CD4-positive, alpha-beta T cell treated with Interleukin-6 for 4 hours (primary cell): Measurements from ENCODE around the gene DPF1.
"Not testable (repeated sequence)": the region's sequence is repeated elsewhere in the genome, so short reads cannot be mapped to it uniquely, and the experiment has no call there.

ENCODE experiments used
- DNase-seq: peaks from one replicate; pipeline ENCODE4 v3.0.0-alpha.2; 2020; ENCODE audit warnings: mixed read lengths

The DPF1 gene

DNA sequence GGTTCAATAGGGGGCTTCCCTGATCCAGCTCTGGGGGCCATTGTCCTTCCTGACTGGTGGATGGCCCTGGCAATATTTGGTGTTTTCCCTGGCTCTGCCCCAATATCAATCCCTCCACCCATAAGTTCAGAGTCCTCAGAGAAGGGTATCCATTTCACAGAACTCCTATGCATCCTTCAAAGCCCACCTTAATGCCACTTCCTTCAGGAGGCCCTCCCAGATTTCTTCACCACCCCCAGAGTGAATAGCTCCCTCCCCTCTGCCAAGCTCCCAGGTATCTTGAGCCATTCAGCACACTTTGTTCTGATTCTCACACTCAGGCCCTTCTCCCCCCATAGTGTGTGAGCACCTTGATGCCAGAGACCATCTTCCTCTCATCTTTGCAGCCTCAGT is 26.4 kb upstream of the DPF1 start:
- DNase-seq, result no peak

DNA sequence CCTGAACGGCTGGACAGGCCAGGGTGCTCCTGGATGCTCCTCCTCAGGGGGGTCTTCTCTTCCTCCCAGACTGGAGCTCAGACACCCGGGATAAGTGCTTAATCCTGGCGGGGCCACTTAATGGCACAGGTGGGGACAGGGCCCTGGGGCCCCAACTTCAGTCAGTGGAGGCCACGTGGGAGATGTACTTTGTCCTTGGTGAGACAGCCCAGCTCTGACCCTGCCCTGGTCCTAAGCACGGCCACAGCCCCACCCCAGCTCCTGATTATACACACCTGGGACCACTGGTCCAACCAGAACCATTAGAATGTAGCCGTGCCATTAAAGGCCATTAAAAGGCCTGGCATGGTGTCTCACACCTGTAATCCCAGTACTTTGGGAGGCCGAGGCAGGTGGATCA is 24.4 kb upstream of the DPF1 start:
- DNase-seq, result no peak

DNA sequence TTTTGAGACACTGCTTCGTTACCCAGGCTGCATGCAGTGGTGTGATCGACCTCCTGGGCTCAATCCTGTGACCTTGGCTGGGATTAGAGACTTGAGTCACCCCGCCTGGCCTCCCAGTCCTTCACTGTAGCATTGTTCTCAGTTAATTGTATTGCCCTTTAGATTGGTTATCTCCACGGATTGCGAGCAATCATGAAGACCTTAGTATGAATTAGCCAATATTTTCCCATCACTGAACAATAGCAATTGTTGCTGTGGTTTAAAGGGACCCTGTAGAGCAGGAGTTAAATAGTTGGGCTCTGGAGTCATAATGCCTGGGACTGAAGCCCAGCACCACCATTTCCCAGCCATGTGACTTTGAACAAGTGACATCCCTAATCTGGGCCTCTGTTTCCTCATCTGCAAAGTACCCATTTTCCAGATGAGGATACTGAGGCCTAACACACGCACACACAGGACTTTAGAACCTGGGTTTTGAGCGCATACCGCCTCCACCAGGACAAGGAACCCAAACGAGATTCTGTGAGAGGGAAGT is 23.8 kb upstream of the DPF1 start:
- DNase-seq, result no peak

DNA sequence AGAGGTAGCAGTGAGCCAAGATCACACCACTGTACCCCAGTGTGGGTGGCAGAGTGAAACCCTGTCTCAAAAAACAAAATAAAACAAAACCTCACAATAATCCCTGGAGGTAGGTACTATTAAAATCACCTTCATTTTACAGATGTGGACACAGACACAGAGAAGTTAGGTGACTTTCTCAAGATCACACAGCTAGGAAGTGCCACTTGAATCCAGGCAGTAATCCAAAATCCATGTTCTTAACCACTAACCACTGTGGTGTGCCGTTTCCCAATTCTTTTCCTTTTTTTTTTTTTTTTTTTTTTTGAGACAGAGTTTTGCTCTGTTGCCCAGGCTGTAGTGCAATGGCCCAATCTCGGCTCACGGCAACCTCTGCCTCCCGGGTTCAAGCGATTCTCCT is 23.1 kb upstream of the DPF1 start:
- DNase-seq, result no peak

DNA sequence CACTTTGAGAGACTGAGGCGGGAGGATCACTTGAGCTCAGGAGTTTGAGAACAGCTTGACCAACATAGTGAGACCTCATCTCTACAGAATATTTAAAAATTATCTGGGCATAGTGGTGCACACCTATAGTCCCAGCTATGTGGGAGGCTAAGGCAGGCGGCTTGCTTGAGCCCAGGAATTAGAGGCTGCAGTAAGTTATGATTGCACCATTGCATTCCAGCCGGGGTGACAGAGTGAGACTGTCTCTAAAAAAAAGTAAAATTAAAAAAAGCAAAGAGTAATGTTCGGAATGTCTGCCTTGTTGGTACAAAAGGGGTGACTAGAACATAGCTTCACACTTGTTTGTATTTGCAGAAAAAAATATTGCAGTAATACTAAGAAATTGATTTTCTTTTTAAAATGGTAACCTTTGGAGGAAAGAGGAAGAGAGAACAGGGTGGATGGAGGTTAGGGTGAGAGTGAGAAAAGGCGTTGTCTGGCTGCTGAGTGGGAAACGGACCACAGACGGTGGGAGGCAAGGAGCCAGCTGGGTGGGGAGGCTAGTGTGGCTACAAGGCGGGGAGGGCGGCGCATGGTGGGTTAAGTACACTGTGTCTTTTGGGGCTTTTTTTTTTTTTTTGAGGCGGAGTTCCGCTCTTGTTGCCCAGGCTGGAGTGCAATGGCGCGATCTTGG is 21.9 kb upstream of the DPF1 start:
- no peak for DNase-seq

DNA sequence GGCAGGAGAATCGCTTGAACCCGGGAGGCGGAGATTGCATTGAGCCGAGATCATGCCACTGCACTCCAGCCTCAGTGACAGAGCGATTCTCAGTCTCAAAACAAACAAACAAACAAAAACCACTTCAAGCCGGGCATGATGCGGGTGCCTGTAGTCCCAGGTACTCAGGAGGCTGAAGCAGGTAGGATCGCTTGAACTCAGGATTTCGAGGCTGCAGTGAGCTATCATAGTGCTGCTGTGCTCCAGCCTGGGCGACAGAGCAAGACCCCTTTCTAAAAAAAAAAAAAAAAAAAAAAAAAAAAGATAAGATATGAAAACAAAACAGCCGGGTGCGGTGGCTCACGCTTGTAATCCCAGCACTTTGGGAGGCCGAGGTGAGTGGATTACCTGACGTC is 19.3 kb upstream of the DPF1 start:
- no peak for DNase-seq

DNA sequence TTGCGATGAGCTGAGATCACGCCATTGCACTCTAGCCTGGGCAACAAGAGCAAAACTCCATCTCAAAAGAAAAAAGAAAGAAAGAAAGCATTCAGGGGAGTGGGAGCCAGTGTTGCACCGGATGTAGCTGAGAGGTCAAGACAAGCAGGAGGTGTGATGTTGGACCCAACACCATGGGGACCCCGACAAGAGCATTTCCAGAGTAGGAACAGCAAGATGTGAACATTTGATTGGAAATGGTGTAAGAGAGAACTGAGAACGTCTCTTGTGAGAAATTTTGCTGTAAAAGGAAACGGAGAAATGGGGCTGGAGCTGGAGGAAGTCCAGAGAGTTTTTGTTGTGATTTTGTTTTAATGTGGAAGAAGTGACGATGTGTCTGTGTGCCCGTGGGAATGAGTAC is 15.8 kb upstream of the DPF1 start:
- DNase-seq, result no peak

DNA sequence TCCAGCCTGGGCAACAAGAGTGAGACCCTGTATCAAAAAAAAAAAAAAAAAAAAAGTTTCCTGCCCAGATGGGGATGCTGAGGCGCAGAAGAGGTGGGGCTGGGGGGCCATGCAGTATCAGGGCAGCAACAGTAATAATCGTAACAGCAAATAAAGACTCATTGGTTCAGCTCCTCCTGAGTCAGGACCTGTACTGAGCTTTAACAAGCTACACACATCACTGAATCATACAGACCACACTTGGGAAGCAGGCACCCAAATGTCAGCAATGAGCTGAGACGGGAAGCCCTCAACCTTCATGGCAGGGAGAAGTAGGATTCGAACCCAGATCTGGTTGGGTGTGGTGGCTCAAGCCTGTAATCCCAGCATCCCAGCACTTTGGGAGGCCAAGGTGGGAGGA is 10.6 kb upstream of the DPF1 start:
- no peak for DNase-seq

DNA sequence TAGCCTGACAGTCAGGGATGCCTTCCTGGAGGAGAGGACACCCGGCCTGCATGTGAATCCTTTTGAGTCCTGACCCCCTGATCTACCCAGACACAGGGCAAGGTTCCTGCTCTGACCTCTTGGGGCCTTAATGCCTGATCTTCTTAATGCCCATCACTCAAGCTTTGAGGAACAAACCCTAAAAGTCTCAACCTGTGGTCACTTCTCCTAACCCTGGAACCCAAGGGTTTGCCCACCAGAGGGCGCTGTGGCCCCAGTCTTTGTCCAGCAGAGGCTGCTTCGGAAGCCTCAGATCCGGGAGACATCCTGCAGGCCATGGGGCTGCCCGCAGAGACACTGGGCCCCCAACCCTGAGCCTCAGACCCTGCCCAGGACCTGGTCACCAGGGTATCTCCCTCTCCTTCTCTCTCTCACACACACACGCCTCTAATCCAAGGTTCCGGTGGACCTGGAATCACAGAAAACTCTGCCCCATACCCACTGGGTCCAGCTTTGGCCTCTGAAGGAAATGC is 9.8 kb upstream of the DPF1 start:
- DNase-seq, result peak; percentile 77

DNA sequence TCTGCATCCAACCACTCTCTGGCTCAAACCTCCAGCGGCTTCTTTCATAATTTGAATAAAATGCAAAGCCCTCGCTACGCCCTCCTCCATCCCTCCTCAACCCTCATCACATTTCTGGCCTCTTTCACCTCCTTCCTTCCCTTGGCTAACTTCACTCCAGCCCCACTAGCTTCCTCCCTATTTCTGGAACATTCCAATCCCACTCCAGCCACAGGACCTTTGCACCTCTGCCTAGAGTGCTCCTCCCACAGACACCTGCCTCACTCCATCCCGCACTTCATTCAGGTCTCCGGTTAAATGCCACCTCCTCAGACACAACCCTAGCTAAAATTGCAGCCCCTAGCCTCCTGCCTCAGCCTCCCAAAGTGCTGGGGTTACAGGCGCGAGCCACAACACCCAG is 7.9 kb upstream of the DPF1 start:
- DNase-seq, result no peak

DNA sequence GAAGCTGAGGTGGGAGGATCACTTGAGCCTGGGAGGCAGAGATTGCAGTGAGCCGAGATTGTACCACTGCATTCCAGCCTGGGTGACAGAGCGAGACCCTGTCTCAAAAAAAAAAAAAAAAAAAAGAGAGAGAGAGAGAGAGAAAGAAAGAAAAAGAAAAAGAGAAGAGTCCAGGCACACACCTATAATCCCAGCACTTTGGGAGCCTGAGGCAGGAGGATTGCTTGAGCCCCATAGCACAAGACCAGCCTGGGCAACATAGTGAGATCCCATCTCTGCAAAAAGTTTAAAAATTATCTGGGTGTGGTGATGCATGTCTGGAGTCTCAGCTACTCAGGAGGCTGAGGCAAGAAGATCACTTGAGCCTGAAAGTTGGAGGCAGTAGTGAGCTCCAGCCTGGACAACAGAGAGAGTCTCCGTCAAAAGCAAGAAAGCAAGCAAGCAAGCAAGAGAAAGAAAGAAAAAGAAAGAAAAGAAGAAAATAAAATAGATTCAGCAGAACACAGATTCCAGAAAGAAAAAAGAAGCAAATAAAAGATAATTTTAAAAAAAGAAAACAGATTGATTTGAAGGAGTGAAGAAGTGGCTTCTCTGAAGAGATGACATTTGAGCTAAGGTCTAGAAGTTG is 6.6 kb upstream of the DPF1 start:
- DNase-seq, result not testable (repeated sequence)

DNA sequence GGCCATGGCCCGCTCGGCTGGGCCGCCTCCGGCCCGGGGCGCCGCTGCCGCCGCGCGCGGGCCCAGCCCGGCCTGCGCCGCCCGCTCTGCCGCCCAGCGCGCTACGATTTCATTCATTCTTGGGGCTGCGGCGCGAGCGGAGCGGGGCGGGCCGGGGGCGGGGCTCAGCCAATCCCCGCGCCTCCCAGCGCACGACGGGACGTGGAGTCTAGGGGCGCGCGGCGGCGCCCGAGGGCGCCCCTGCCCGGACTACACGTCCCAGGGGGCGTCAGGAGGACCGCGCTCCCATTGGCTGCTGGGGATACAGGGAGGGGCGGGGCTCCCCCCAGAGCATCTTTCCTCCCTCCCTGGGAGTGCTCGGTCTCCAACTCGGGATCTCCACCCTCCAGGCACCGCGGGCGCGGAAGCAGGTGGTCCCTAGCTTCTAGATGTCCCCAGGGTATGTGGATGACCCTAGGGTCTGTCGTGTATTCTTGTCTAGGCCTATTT is 5.6 kb upstream of the DPF1 start:
- DNase-seq, result peak; percentile 71

DNA sequence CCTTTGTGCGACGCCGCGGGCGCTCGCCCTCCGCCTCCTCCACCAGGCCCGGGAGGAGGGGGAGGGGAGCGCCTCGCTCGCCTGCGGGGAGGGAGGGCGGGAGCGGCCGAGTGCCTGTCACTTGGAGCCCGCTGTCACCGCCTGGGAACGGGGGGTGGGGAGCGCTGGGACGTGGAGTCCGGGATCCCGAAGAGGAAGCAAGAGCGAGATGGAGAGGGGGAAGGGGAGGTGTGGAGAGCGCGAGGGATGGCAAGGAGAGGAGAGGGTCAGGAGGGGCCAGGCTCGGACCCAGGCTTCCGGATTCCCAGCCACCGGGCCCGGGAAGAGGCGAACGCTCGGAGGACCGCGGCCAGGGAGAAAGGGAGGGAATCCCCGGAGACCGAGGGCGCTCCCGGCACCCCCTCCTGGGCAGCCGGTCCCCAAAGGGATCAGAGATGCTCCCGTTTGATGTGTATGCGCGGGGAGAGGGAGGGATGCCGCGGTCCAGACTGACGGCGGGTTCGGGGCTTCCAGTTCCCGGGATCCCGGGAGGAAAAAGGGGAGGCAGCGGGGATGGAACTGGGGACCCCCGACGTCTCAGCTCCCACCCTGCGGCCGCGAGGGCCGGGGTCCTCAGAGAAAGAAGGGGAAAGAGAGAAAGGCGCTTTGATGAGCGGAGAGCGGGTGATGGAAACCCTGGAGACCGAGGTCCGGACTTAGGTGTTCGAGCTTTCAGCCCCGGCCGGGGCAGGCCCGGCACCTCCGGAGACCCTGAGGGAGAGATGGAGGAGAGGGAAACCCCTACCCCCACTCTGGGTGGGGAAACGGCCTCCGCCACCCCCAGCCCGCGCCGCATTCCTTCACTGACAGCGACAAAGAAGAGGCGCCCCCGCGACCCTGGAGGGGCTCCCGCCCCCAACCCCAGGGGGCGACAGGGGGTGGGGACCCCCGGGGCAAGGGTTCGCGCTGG is 4.7 kb upstream of the DPF1 start:
- no peak for DNase-seq

DNA sequence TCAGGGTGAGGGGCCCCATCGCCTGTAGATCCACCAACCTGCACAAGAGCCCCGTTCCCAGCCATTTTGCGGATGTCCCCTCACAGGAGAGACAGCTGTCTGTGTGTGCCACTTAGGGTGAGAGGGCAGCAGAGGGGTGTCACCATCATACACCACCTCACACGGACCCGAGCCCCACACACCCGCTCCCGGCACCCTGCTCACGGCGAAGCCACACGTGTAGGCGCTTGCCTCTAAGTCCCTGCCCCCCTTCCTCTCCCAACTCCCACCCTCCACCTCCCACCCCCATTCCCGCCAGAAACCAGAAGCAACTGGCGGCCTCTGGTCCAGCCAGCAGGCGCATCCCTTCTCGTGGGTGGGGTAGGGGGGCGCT is 4.0 kb upstream of the DPF1 start:
- DNase-seq, result no peak

DNA sequence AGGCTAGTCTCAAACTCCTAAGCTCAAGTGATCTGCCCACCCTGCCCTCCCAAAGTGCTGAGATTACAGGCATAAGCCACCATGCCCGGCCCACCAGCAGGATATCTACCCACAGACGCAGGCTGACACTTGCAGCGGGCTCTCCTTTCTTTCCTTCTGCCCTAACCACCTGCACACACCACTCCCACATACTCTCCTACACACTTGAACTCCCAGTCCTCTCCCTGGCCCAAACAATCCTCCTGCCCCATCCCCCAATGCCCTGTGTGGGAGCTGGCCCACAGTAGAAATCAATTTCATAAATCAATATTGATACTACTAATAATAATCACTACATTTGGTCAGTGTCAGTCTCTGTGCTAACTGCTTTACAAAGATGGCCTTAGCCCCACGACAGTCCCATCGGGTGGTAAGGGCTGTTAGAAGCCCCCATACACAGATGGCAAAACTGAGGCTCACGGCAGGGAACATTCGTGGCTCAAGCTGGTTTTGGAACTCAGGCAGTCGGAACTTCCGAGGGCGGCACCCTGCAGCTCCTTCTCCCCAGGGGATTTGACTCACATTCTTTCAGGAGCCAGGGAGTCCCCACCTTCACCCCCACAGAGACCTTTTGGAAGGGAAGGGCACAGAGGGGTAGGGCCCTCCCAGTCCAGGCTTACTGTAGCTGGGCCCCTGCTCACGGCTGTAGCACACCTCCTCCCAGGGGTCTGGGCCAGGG is 3.4 kb upstream of the DPF1 start:
- DNase-seq, result no peak

DNA sequence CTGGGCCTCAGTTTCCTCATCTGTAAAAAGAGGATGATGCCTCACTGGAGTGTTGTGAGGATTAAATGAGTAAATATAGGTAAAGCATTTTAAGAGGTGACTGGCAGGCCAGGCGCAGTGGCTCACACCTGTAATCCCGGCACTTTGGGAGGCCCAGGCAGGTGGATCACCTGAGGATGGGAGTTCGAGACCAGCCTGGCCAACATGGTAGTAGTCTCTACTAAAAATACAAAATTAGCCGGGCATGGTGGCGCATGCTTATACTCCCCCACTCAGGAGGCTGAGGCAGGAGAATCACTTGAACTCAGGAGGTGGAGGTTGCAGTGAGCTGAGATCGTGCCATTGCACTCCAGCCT is 819 bp upstream of the DPF1 start:
- DNase-seq, result not testable (repeated sequence)

DNA sequence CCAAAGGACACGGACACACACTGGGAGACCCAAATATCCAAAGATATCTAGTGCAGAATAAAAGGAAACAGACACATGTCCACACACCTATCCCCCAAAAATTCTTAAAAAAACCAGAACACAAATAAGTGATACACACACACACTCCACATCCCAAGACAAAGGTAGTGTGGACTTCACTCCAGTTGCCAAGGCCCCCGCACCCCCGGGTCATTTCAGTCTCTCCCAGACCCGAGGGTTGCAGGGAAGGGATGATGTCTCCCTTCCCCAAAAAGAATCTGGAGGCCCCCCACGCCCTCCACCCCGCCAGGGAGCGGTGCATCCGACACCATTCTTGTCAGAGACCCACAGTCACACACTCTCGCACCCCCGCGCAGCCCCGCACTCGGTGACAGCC is 407 bp downstream of the DPF1 start:
- no peak for DNase-seq

DNA sequence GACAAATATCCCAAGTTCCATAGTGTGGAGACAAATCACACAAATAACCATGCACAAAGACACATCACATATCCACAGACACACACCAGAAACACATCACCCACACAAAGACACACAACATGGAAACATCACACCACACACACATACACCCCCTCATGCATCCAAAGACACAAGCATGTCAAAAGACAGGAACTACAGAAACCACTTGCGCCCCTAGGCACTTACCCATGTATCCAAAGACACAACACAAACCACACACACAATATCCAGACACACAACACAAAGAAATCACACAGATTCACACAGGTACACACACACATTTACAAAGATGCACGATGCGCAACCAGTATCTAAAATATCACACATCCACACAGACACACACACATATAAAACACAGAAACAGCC is 901 bp downstream of the DPF1 start:
- no peak for DNase-seq

DNA sequence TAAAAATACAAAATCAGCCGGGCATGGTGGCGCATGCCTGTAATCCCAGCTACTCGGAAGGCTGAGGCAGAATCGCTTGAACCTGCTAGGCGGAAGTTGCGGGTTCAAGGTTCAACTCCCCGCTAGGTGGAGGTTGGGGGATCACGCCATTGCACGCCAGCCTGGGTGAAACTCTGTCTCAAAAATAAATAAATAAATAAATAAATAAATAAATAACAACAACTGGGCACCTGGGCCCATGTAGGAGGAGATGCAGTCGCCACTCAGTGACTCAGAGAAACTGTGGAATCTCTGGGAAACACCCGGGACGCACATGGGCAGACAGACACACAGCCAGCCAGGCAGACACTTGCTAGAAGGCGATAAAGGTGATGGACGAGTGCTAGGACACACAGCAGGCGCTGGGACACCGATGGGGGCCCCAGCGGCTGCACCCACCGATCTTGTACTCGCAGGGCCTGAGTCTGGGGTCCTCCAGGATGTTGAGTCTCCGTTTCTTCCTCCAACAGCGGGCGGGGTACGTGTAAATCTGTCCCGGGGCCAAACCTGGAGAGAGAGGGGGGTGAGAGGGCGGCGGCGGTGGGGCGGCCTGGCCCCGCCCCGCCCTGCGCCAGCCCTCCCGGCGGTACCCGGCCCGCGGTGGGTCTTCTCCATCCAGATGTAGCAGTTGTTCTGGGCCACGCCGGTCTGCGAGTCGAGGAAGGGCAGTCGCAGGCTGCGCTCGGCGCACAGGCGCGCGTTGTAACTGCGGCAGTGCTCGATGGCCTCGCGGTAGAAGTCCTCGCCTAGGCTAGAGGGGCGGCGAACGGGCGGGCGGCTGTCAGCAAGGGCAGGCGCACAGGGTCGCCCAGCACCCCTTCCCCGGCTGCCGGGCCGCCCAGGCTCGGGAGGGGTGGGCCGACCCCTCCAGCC is 1.8 kb downstream of the DPF1 start:
- DNase-seq, result no peak

DNA sequence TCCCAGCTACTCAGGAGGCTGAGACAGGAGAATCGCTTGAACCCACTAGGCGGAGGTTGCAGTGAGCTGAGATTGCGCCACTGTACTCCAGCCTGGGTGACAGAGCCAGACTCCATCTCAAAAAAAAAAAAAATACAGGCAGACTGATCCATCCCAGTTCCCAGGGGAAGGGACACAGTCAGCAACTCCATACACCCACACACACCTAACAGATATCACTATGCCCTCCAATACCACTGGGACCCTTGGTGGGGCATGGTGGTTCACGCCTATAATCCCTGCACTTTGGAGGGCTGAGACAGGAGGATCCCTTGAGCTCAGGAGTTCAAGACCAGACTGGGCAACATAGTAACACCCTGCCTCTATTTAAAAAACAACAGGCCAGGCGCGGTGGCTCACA is 2.6 kb downstream of the DPF1 start:
- no peak for DNase-seq

DNA sequence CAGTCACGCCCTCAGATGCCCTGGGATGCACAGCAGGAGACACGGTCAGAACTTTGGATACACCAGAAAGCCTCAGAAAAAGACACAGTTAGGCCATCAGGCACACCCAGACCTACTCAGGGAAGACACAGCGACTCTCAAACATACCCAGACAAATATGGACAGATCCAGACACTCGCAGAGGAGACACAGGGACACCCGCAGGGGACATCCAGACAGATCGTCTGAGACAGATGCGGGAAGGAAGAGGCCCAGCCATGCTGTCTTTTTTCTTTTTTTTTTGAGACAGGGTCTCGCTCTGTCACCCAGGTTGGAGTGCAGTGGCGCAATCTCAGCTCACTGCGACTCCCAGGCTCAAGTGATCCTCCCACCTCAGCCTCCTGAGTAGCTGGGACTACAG is 4.8 kb downstream of the DPF1 start:
- no peak for DNase-seq

DNA sequence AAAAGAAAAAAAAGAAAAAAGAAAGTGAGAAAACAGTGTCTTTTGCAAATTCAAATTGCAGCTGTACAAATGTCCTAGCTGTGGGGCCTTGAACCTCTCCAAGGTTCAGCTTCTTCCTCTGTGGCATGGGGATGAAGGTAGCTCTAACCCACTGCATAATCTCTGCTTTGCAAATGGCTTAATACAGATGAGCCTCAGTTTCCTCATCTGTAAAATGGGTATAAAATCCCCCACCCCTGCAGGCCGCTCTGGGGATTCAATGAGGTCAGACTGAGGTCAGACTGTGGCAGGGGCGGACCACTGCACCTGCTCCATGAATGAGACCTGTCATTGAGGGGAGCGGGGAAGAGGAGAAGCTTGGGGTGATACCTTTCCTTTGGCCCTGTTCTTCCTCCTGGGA is 5.8 kb downstream of the DPF1 start:
- no peak for DNase-seq
